Liver (tissue), 9 donors: ENCODE results near the gene KPNA4. TPM values are rescaled to one million over a fixed set of nuclear protein-coding genes. Genes with fewer than 3 reads are reported as not detected.
A peak's percentile ranks its signal among the peaks of the same experiment; 100 is the strongest.

Experiments used
- DNase-seq: peaks from one replicate; pipeline ENCODE4 v3.0.0-alpha.2; 2017; ENCODE audit warnings: low spot score
- H3K27ac ChIP-seq, 2 donors: one replicate each; pipeline ENCODE4 v1.7.0; 2013; ENCODE audit warnings: inconsistent platforms in 2 of 2, low read length in 2 of 2, control low read depth in 1 of 2, low read depth in 1 of 2, mild to moderate bottlenecking in 1 of 2
- H3K27me3 ChIP-seq, 4 donors: one replicate each; pipeline versions ENCODE4 v1.6.1 to v1.7.0; 2013; ENCODE audit warnings: low read length in 3 of 4, inconsistent platforms in 1 of 4, mild to moderate bottlenecking in 1 of 4, moderate library complexity in 1 of 4; ENCODE audit not compliant: control insufficient read depth in 4 of 4, insufficient read depth in 4 of 4
- H3K36me3 ChIP-seq, 4 donors: one replicate each; pipeline versions ENCODE4 v1.6.1 to v1.7.0; 2013; ENCODE audit warnings: low read length in 3 of 4, mild to moderate bottlenecking in 3 of 4, low read depth in 1 of 4, moderate library complexity in 1 of 4; ENCODE audit not compliant: control insufficient read depth in 4 of 4, insufficient read depth in 3 of 4
- H3K4me1 ChIP-seq, 4 donors: one replicate each; pipeline versions ENCODE4 v1.6.1 to v1.7.0; 2013; ENCODE audit warnings: low read length in 3 of 4, mild to moderate bottlenecking in 3 of 4, moderate library complexity in 1 of 4; ENCODE audit not compliant: control insufficient read depth in 4 of 4, insufficient read depth in 4 of 4
- H3K4me3 ChIP-seq, 3 donors: one replicate each; pipeline versions ENCODE4 v1.6.1 to v1.7.0; 2013; ENCODE audit warnings: low read length in 3 of 3, control low read depth in 1 of 3, low read depth in 1 of 3, mild to moderate bottlenecking in 1 of 3
- H3K9ac ChIP-seq, 2 donors: one replicate each; pipeline ENCODE4 v1.7.0; 2013; ENCODE audit warnings: low read length in 2 of 2, mild to moderate bottlenecking in 2 of 2, moderate library complexity in 2 of 2, control low read depth in 1 of 2, low read depth in 1 of 2
- H3K9me3 ChIP-seq, 4 donors: one replicate each; pipeline versions ENCODE4 v1.6.1 to v1.7.0; 2013; ENCODE audit warnings: low read length in 3 of 4; ENCODE audit not compliant: control insufficient read depth in 4 of 4
- ATF3 ChIP-seq: IDR thresholded peaks from 2 replicates; pipeline ENCODE4 v1.6.1; 2016; ENCODE audit warnings: antibody characterized with exemption
- CTCF ChIP-seq: fragments of 150-350 bp; IDR thresholded peaks from 2 replicates; pipeline ENCODE4 v1.5.1; 2017; ENCODE audit warnings: improper control_type of control experiment, low read depth, low read length; ENCODE audit not compliant: missing input control
- EGR1 ChIP-seq, 2 donors: IDR thresholded peaks; 2 replicates each; pipeline ENCODE4 v1.6.1; 2016 to 2018; ENCODE audit warnings: antibody characterized with exemption in 2 of 2, low read depth in 2 of 2
- FOXA1 ChIP-seq: IDR thresholded peaks from 2 replicates; pipeline ENCODE4 v1.6.1; 2016; ENCODE audit warnings: antibody characterized with exemption
- FOXA2 ChIP-seq: IDR thresholded peaks from 2 replicates; pipeline ENCODE4 v1.6.1; 2016; ENCODE audit warnings: antibody characterized with exemption
- GABPA ChIP-seq, 2 donors: IDR thresholded peaks in 1 of 2; conservative IDR thresholded peaks in 1 of 2; 2 replicates each; pipeline ENCODE4 v1.6.1; 2016; ENCODE audit warnings: antibody characterized with exemption in 2 of 2, mild to moderate bottlenecking in 1 of 2, moderate library complexity in 1 of 2
- HNF4A ChIP-seq, 2 donors: conservative IDR thresholded peaks; 2 replicates each; pipeline ENCODE4 v1.6.1; 2016; ENCODE audit warnings: antibody characterized with exemption in 2 of 2, mild to moderate bottlenecking in 2 of 2
- HNF4G ChIP-seq: IDR thresholded peaks from 2 replicates; pipeline ENCODE4 v1.6.1; 2016; ENCODE audit warnings: antibody characterized with exemption
- JUND ChIP-seq, 2 donors: IDR thresholded peaks; 2 replicates each; pipeline ENCODE4 v1.6.1; 2016; ENCODE audit warnings: antibody characterized with exemption in 2 of 2
- MAX ChIP-seq: IDR thresholded peaks from 2 replicates; pipeline ENCODE4 v1.6.1; 2016; ENCODE audit warnings: antibody characterized with exemption
- NR2F2 ChIP-seq: IDR thresholded peaks from 2 replicates; pipeline ENCODE4 v1.6.1; 2016; ENCODE audit warnings: antibody characterized with exemption
- RAD21 ChIP-seq, 2 donors: IDR thresholded peaks; 2 replicates each; pipeline ENCODE4 v1.6.1; 2016; ENCODE audit warnings: antibody characterized with exemption in 2 of 2, mild to moderate bottlenecking in 2 of 2
- REST ChIP-seq: IDR thresholded peaks from 2 replicates; pipeline ENCODE4 v1.6.1; 2016; ENCODE audit warnings: antibody characterized with exemption, mild to moderate bottlenecking
- RXRA ChIP-seq, 2 donors: IDR thresholded peaks; 2 replicates each; pipeline ENCODE4 v1.6.1; 2017 to 2018; ENCODE audit warnings: antibody characterized with exemption in 2 of 2, mild to moderate bottlenecking in 1 of 2
- SP1 ChIP-seq: IDR thresholded peaks from 2 replicates; pipeline ENCODE4 v1.6.1; 2018; ENCODE audit warnings: antibody characterized with exemption, mild to moderate bottlenecking
- TAF1 ChIP-seq: conservative IDR thresholded peaks from 2 replicates; pipeline ENCODE4 v1.6.1; 2016; ENCODE audit warnings: antibody characterized with exemption, mild to moderate bottlenecking
- YY1 ChIP-seq: IDR thresholded peaks from 2 replicates; pipeline ENCODE4 v1.6.1; 2016; ENCODE audit warnings: antibody characterized with exemption, mild to moderate bottlenecking
- ZBTB33 ChIP-seq: IDR thresholded peaks from 2 replicates; pipeline ENCODE4 v1.6.1; 2016; ENCODE audit warnings: antibody characterized with exemption
- WGBS: extraction: QIAGEN DNeasy Blood & Tissue Kit; methylation state at CpG from one replicate; pipeline ENCODE4 v1.1.7; 2013; 5-methylcytosine and 5-hydroxymethylcytosine counted together
- polyA plus RNA-seq, 2 donors: library from polyadenylated mRNA; stranded (reverse) in 1 of 2; unstranded in 1 of 2; fragments of 200-250 nt in 1 of 2; fragments of >200 nt in 1 of 2; fragmentation: Nextera tagmentation in 1 of 2; extraction: Ambion mirVana in 1 of 2; gene quantifications; one replicate each; pipeline versions ENCODE4 v1.2.1 to v1.2.3, GENCODE V29; 2013 to 2015
- total RNA-seq, 2 donors: library from RNA; depleted of rRNA; stranded (reverse); fragments of >200 nt; gene quantifications; one replicate each; pipeline ENCODE4 v1.2.3, GENCODE V29; 2014
- donor health status: healthy.
- donor health status: healthy.
- donor health status: healthy.
- donor health status: healthy.
- donor health status: healthy.

KPNA4 gene
- total and polyA plus RNA-seq, 4 donors = 6.1 to 14.1 (median 10.3) TPM

- peak; percentile 12 for TF ChIP-seq YY1
- TF ChIP-seq FOXA2 = no peak
- TF ChIP-seq EGR1 (IDR thresholded peaks at IDR 0.05; ENCODE audit: low read depth in 2 of 2) = no peak
- TF ChIP-seq ATF3 = no peak
- no peak for TF ChIP-seq ZBTB33
- peak; percentile 95 for TF ChIP-seq MAX
- TF ChIP-seq JUND (IDR thresholded peaks at IDR 0.05) = no peak
- TF ChIP-seq GABPA (IDR thresholded peaks at IDR 0.05 in 1 of 2, conservative IDR thresholded peaks at IDR 0.05 in 1 of 2) = no peak
- TF ChIP-seq REST = no peak
- TF ChIP-seq NR2F2 = no peak
- TF ChIP-seq RAD21 (IDR thresholded peaks at IDR 0.05) = no peak
- TF ChIP-seq RXRA (IDR thresholded peaks at IDR 0.05) = no peak
- TF ChIP-seq SP1 = peak; percentile 7
- TF ChIP-seq HNF4G = no peak
- TF ChIP-seq FOXA1 = no peak
- no peak for TF ChIP-seq CTCF
- no peak for TF ChIP-seq TAF1
- TF ChIP-seq HNF4A (conservative IDR thresholded peaks at IDR 0.05) = no peak
- peak within 1 kb of the TSS; percentile 47 to 75 (median 52) for H3K4me3 ChIP-seq
- peak; percentile 95 for DNase-seq
- 18% methylated on average over 71 of the region's 71 CpGs for WGBS
- H3K36me3 ChIP-seq = no peaks in the 10 kb centered on the region
- peak within 1 kb of the TSS in 1 of 2 donors; percentile 47 for H3K27ac ChIP-seq
- peaks cover 0 to 1% (median 0%) of the 10 kb centered on the region in 4 donors for H3K9me3 ChIP-seq
- peaks cover 2 to 9% (median 5%) of the 10 kb centered on the region in 4 donors for H3K4me1 ChIP-seq
- H3K27me3 ChIP-seq = peaks cover 0 to 2% (median 0%) of the 10 kb centered on the region in 4 donors
- H3K9ac ChIP-seq = no peak within 1 kb of the TSS
Measured at GRCh38 chr3:160449636-160450598, 115.5 kb downstream of the KPNA4 start, which contains the start of gene TRIM59. TRIM59 (minus strand) TSS chr3:160449786; CDS start chr3:160439183, 10,603 bp downstream.
